Activated naive CD8-positive, alpha-beta T cell treated with anti-CD3 and anti-CD28 coated beads for 36 hours (primary cell): Measurements from ENCODE around the gene TRIM36. TPM values are rescaled to one million over a fixed set of nuclear protein-coding genes. Genes with fewer than 3 reads are reported as not detected.

ENCODE experiments used
- DNase-seq: peaks from one replicate; pipeline ENCODE4 v3.0.0; 2021
- H3K27ac Mint-ChIP-seq: one replicate; pipeline ENCODE4 v1.8.0; 2022; ENCODE audit warnings: mild to moderate bottlenecking, moderate library complexity, mixed read lengths
- H3K27me3 Mint-ChIP-seq: one replicate; pipeline ENCODE4 v1.8.0; 2022; ENCODE audit warnings: mild to moderate bottlenecking, mixed read lengths
- H3K36me3 Mint-ChIP-seq: one replicate; pipeline ENCODE4 v1.8.0; 2021; ENCODE audit warnings: mild to moderate bottlenecking, mixed read lengths
- H3K4me1 Mint-ChIP-seq: one replicate; pipeline ENCODE4 v1.8.0; 2021; ENCODE audit warnings: mixed read lengths
- H3K4me3 Mint-ChIP-seq: one replicate; pipeline ENCODE4 v1.8.0; 2022; ENCODE audit warnings: mild to moderate bottlenecking, moderate library complexity, mixed read lengths
- H3K9me3 Mint-ChIP-seq: one replicate; pipeline ENCODE4 v1.8.0; 2022; ENCODE audit warnings: mixed read lengths
- total RNA-seq, 2 experiments: library from RNA; stranded (reverse); gene quantifications; one replicate each; pipeline ENCODE4 v1.2.3, GENCODE V29; 2021

Gene TRIM36, protein sequence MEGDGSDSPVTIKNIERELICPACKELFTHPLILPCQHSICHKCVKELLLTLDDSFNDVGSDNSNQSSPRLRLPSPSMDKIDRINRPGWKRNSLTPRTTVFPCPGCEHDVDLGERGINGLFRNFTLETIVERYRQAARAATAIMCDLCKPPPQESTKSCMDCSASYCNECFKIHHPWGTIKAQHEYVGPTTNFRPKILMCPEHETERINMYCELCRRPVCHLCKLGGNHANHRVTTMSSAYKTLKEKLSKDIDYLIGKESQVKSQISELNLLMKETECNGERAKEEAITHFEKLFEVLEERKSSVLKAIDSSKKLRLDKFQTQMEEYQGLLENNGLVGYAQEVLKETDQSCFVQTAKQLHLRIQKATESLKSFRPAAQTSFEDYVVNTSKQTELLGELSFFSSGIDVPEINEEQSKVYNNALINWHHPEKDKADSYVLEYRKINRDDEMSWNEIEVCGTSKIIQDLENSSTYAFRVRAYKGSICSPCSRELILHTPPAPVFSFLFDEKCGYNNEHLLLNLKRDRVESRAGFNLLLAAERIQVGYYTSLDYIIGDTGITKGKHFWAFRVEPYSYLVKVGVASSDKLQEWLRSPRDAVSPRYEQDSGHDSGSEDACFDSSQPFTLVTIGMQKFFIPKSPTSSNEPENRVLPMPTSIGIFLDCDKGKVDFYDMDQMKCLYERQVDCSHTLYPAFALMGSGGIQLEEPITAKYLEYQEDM
- total RNA-seq, result under 1 TPM; 0.04 to 0.19 TPM

DNA sequence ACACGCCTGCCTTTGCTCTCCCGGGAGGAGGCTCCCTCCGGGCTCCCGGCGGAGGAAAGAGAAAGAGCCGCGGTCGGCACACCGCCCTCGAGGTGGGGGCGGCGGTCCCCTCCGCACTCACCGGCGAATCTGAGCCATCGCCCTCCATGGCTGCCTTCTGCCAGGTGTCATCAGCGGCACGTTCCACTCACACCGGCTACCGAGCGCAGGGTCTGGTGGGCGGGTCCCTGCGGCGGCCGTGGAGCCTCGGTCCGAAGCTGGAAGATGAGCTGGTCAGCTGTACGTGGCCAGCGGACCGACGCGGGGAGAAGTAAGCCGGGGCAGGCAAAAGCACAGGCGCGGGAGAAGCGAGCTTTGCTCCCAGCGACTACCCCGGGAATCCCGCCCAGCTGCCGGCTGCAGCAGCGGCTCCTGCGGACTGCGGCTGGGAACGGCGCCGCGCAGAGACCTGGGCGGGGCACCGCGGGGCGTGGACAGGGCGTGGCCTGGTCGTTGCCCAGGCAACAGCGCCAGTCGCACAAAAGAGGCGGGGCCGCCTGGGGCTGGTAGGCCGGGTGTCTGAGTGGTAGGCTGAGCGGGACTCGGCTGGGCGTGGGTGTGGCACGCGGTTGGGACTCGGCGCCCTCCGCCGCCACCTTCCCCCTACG is at the start of gene TRIM36:
TSS of gene TRIM36 (minus strand) at position 422 of the 647 bp plus-strand sequence. CDS start at position 148, 274 bp downstream.
- no peak within 1 kb of the TSS for H3K27ac Mint-ChIP-seq
- H3K4me3 Mint-ChIP-seq, result peak within 1 kb of the TSS; percentile 80
- peaks cover 7% of the 10 kb centered on the region for H3K4me1 Mint-ChIP-seq
- H3K36me3 Mint-ChIP-seq, result peaks cover 5% of the 10 kb centered on the region
- peaks cover 73% of the 10 kb centered on the region for H3K27me3 Mint-ChIP-seq
- H3K9me3 Mint-ChIP-seq, result peaks cover 11% of the 10 kb centered on the region
- peak; percentile 95 for DNase-seq

DNA sequence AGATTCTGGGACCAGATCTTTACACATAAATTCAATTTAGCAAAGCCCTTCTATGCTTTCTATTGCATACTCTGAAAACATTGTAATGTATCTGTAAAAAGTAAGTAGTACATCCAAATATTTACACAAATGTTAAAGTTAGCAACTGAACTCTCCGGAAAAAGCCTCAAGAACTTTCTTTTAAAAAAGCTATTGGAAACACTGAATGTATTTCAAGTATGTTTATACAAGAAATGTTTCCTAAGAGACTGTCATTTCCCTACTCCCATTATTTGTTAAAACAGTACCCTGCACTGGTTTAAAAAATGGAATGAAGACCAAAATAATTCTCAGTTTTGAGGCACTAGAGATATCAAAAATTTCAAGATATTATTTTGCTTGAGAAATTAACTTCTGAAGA is 44.8 kb upstream of the TRIM36 start:
- Mint-ChIP-seq H3K4me3 (no peak overlapping the region), H3K27me3 (no peaks in the 10 kb centered on the region), H3K4me1 (peaks cover 2% of the 10 kb centered on the region), H3K27ac (no peak overlapping the region), H3K36me3 (peaks cover 17% of the 10 kb centered on the region), H3K9me3 (no peaks in the 10 kb centered on the region)
- no peak for DNase-seq

DNA sequence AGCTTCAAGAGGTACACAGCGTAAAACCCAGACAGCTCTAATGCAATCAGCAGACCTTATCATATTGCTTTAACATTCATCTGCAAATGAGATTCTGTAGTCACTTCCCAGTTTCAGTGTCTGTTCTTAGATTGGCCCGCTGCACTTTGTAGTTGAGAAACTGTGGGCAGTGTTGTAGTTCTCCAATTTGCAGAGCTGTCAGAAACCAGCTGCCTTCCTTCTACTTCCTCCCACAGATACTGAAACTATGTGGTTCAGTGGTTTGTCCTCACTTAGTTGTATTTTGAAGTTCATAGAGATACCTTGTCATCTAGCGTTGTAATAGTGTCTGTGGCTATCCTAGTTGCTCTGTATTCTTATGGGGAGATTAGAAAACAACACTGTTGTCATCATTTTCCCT is 39.6 kb upstream of the TRIM36 start:
- peak; percentile 40 for DNase-seq
- H3K36me3 Mint-ChIP-seq, result peaks cover 28% of the 10 kb centered on the region
- H3K4me1 Mint-ChIP-seq, result peaks cover 11% of the 10 kb centered on the region
- no peaks in the 10 kb centered on the region for H3K9me3 Mint-ChIP-seq
- no peak overlapping the region for H3K4me3 Mint-ChIP-seq
- H3K27ac Mint-ChIP-seq, result no peak overlapping the region
- no peaks in the 10 kb centered on the region for H3K27me3 Mint-ChIP-seq

DNA sequence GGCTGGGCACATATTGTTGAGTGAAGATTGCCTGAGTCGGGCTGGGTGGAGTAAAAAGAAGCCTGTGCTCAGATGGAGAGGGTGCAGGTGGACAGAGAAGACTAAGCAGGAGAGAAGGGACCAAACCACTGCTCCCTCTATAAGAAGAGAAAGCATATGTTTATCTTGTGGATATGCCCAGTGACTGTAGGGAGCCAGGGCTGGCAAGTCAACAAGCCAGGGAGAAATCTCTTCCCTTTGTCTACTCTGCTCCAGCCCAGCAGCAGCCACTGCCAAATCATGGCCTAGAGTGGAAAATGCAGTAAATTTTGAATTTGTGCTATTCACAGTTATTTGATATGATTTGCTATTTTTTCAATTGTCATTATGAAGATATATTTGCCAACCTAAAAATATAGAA is 33.2 kb upstream of the TRIM36 start:
- Mint-ChIP-seq H3K27me3 (no peaks in the 10 kb centered on the region), H3K4me1 (no peaks in the 10 kb centered on the region), H3K36me3 (peaks cover 10% of the 10 kb centered on the region), H3K9me3 (peaks cover 5% of the 10 kb centered on the region), H3K27ac (no peak overlapping the region), H3K4me3 (no peak overlapping the region)
- DNase-seq, result no peak

DNA sequence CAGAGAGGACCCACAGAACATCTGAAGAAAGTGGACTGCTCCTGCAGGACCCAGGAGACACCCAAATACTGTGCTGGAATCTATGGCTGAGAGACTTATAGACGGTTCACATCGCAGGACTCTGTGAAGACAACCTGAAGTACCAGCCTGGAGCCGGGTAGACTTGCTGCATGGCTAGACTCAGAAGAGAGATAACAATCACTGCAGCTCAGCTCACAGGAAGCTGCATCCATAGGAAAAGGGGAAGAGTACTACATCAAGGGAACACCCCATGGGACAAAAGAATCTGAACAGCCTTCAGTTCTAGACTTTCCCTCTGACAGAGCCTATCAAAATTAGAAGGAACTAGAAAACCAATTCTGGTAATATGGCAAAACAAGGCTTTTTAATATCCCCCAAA is 26.5 kb upstream of the TRIM36 start:
- Mint-ChIP-seq H3K4me1 (no peaks in the 10 kb centered on the region), H3K36me3 (peaks cover 5% of the 10 kb centered on the region), H3K9me3 (peaks cover 5% of the 10 kb centered on the region), H3K27me3 (peaks cover 8% of the 10 kb centered on the region), H3K4me3 (no peak overlapping the region), H3K27ac (no peak overlapping the region)
- no peak for DNase-seq

DNA sequence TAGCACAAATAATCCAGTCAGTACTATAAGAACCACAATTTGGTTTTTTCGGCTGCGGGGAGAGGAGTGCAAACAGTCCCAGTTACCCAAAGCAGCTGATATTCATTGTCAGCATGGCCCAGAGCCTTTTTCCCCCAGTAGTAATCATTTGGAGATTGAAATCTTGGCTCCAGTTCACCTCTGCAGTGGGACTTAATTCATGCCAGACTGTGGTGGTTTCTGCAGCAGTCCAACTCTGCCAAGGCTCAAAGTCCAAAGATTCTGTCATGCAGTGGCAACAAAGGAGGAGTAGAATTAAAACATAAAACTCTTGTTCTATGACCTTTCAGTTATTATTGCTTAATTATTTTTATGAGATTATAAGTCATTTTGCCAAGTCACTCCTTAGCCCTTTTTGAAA is 25.0 kb upstream of the TRIM36 start:
- DNase-seq, result no peak
- no peak overlapping the region for H3K4me3 Mint-ChIP-seq
- H3K4me1 Mint-ChIP-seq, result no peaks in the 10 kb centered on the region
- peaks cover 12% of the 10 kb centered on the region for H3K27me3 Mint-ChIP-seq
- peaks cover 2% of the 10 kb centered on the region for H3K36me3 Mint-ChIP-seq
- H3K27ac Mint-ChIP-seq, result no peak overlapping the region
- peaks cover 2% of the 10 kb centered on the region for H3K9me3 Mint-ChIP-seq

DNA sequence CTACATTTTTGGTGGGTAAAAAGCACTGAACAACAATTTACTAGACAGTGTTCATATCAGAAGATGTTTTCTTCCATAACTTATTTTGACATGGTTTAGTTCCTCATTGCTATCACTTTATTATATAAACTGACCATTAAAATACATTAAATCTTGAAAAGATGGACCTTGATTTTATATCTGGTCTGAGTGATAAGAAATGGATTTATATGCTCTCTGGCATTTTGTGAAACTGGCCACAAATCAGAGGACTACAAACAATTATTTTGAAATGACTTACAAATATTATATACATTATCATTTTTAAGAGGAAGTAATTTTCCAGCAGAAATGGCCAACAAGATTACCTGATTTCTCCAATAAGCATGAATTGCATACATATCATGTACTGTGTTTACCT is 23.6 kb upstream of the TRIM36 start:
- peaks cover 20% of the 10 kb centered on the region for H3K27me3 Mint-ChIP-seq
- no peak overlapping the region for H3K27ac Mint-ChIP-seq
- H3K36me3 Mint-ChIP-seq, result no peaks in the 10 kb centered on the region
- no peak overlapping the region for H3K4me3 Mint-ChIP-seq
- no peaks in the 10 kb centered on the region for H3K9me3 Mint-ChIP-seq
- no peak for DNase-seq
- H3K4me1 Mint-ChIP-seq, result no peaks in the 10 kb centered on the region

DNA sequence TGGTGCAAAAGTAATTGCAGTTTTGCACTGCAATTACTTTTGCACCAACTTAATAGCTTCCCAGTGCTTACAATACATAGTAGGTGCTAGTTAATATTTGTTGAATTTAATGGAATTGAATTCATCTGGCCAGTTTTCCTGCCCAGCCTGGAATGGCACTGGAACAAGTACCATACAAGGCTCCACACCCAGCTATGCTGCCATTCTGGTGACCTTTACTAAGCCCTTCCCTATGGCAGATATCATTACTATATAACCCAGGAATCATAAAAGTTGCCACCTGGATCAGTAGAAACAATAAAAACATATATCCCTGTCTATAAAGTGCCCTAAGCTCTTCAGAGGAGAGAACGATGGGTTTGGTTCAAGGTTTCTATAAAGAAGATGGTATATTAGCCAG is 22.4 kb upstream of the TRIM36 start:
- Mint-ChIP-seq H3K4me3 (no peak overlapping the region), H3K9me3 (no peaks in the 10 kb centered on the region), H3K36me3 (no peaks in the 10 kb centered on the region), H3K27me3 (peaks cover 21% of the 10 kb centered on the region), H3K27ac (no peak overlapping the region), H3K4me1 (no peaks in the 10 kb centered on the region)
- DNase-seq, result no peak

DNA sequence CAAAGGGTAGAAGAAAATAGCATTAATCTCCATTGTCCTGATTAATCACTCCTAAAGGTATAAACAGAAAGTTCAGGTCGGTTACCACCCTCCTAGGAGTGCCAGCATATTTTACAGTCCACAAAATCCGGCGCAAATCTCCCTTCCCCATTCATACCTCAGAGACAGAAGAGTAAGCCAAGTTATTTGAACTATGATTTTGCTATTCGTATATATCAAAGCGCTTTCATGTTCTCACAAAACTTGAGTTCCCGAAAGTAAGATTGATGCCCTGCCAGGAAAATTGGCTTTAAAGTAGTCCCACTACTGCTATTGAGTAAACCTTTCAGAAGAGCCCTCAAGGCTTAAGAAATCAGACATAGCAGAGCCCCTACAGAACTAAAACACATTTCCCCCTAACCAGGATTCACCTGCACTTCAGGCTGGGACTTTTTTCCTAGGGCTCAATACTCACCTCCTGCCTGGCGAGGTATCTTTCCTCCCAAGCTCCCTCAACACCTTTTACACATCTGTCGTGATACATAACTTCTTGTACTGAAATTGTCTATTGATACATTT is 21.8 kb upstream of the TRIM36 start:
- no peaks in the 10 kb centered on the region for H3K36me3 Mint-ChIP-seq
- H3K27me3 Mint-ChIP-seq, result peaks cover 25% of the 10 kb centered on the region
- H3K4me1 Mint-ChIP-seq, result no peaks in the 10 kb centered on the region
- DNase-seq, result no peak
- no peaks in the 10 kb centered on the region for H3K9me3 Mint-ChIP-seq
- H3K4me3 Mint-ChIP-seq, result no peak overlapping the region
- no peak overlapping the region for H3K27ac Mint-ChIP-seq

DNA sequence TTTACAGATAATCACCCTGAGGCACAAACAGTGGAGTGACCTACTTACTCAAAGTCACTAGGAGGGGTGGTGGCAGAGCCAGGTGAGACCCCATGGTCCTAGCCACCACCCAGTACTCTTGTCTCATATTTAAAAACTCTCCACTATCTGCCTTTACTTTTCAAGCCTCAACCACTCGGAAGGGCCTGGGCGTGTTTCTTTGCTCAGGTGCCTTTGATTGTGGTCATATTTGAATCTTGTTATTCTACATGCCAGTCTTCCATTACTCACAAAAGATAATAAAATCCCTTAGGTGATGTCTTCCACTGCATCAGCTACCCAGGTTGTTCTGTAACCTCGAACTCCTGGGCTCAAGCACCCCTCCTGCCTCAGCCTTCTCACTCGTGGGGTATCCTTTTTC is 20.7 kb upstream of the TRIM36 start:
- H3K27ac Mint-ChIP-seq, result no peak overlapping the region
- H3K4me3 Mint-ChIP-seq, result no peak overlapping the region
- H3K36me3 Mint-ChIP-seq, result no peaks in the 10 kb centered on the region
- DNase-seq, result no peak
- H3K4me1 Mint-ChIP-seq, result no peaks in the 10 kb centered on the region
- H3K9me3 Mint-ChIP-seq, result no peaks in the 10 kb centered on the region
- peaks cover 29% of the 10 kb centered on the region for H3K27me3 Mint-ChIP-seq

DNA sequence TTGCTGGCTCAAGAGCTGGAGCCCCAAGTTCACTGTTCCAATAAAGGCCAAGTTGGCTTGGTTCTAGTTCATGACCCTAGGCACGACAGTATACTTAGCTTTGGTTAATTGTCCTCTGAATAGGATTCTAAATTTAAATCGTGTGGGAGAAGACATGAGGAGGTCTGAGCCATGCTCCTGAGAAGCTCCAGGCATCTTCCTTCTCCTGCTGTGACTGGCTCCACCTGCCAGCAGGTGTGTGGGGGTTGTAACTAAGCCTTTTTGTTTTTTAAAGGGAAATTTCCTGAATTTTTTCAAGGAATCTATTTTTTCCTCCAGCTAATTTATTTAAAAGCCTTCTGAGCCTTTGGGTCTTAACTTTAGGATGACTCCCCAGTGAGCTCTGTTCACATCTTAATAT is 20.2 kb upstream of the TRIM36 start:
- Mint-ChIP-seq H3K27me3 (peaks cover 32% of the 10 kb centered on the region), H3K9me3 (no peaks in the 10 kb centered on the region), H3K4me1 (no peaks in the 10 kb centered on the region), H3K4me3 (no peak overlapping the region), H3K36me3 (no peaks in the 10 kb centered on the region), H3K27ac (no peak overlapping the region)
- no peak for DNase-seq

DNA sequence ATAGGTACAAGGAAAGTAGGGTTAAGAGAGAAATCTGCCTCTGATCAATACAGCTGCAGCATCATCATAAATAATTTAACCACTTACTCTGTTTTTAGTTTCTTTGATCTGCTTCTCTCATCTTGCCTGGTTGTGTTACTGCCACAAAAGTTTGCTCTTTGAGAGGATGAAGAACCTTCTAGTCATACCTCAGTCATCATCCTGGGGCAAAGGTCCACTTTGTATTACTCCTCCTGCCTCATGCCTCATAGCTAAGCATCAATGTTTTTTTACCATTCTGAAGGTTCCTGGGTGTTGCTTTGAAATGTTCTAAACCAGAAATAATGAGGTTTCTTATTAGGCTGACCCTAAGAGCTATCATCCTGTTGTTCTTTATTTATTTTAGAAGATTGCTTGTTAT is 17.1 kb upstream of the TRIM36 start:
- H3K4me1 Mint-ChIP-seq, result peaks cover 3% of the 10 kb centered on the region
- H3K27ac Mint-ChIP-seq, result no peak overlapping the region
- H3K27me3 Mint-ChIP-seq, result peaks cover 50% of the 10 kb centered on the region
- no peak for DNase-seq
- H3K9me3 Mint-ChIP-seq, result peaks cover 2% of the 10 kb centered on the region
- no peaks in the 10 kb centered on the region for H3K36me3 Mint-ChIP-seq
- H3K4me3 Mint-ChIP-seq, result no peak overlapping the region

DNA sequence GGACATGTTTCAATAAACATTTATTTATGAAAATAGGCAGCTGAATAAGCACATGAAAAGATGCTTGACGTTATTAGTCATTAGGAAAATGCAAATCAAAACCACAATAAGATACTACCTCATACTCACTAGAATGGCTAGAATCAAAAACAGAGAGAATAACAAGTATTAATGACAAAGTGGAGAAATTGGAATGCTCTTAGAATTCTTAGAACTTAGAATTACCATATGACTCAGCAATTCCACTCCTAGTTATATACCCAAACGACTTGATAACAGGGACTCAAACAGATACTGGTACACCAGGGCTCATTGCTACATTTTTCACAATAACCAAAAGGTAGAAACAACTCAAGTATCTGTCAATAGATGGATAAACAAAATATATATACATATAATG is 15.1 kb upstream of the TRIM36 start:
- Mint-ChIP-seq H3K27me3 (peaks cover 63% of the 10 kb centered on the region), H3K36me3 (no peaks in the 10 kb centered on the region), H3K9me3 (peaks cover 2% of the 10 kb centered on the region), H3K4me1 (peaks cover 6% of the 10 kb centered on the region), H3K27ac (no peak overlapping the region), H3K4me3 (no peak overlapping the region)
- no peak for DNase-seq

DNA sequence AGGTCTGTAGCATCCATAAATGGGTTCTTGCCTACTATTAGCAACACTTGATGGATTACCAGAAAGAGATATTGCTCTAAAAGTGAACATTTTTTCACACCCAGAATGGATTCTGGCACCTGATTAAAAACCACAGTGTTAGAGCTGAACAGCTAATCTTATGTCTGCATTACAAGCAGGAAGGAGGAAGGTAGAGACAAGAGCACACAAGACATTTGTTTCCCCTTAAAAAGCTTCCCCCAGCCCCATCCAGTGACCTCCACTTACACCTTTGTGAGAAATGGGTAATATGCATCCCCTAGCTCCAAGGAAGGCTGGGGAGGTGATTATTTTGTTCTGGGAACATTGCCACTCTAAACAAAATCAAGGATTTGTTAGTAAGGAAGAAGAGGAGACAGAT is 12.0 kb upstream of the TRIM36 start:
- Mint-ChIP-seq H3K27ac (no peak overlapping the region), H3K27me3 (peaks cover 81% of the 10 kb centered on the region), H3K36me3 (peaks cover 2% of the 10 kb centered on the region), H3K4me3 (no peak overlapping the region), H3K9me3 (peaks cover 2% of the 10 kb centered on the region), H3K4me1 (peaks cover 8% of the 10 kb centered on the region)
- DNase-seq, result no peak

DNA sequence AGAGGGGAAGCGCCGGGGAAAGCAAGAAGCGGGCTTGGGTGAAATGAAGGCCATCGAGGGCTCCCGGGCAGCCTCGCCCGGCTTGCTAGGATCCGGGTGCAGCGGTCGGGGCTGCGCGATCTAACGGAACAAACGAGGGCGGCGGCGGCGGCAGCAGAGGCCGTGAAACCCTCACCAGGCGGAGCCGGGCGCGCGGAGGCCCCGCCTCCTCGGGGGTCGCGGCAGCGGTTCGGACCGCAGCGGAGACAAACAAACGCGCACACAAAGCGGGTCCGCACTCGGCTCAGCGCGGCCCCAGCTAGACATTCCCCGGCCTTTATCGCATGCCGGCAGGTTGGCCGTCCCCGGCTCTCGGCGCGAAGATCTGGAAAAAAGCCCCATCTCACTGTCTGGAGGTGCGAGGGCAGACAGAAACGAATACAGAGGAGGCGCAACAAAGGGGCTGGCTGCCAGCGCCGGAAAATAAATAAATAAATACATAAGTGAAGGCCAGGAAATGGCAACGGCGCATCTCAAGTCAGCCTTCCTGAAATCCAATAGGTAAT is 10.5 kb upstream of the TRIM36 start:
- H3K27ac Mint-ChIP-seq, result no peak overlapping the region
- H3K36me3 Mint-ChIP-seq, result peaks cover 2% of the 10 kb centered on the region
- peaks cover 8% of the 10 kb centered on the region for H3K4me1 Mint-ChIP-seq
- H3K9me3 Mint-ChIP-seq, result peaks cover 2% of the 10 kb centered on the region
- peaks cover 86% of the 10 kb centered on the region for H3K27me3 Mint-ChIP-seq
- peak; percentile 27 for DNase-seq
- peak overlapping the region; percentile 80 for H3K4me3 Mint-ChIP-seq
